Mesenteric fat pad (tissue), 1 donor: Measurements from ENCODE around the gene TBC1D22A. TPM values are rescaled to one million over a fixed set of nuclear protein-coding genes. Genes with fewer than 3 reads are reported as not detected.
A peak's percentile ranks its signal among the peaks of the same experiment; 100 is the strongest.

Experiments
- DNase-seq: peaks from one replicate; pipeline ENCODE4 v3.0.0-alpha.2; 2020; ENCODE audit warnings: low spot score
- total RNA-seq: library from RNA; stranded (reverse); fragmentation: NEBNext Ultra II Directional; extraction: Animal tissue kit (Norgen Biotek cat#: 25700); gene quantifications from one replicate; pipeline ENCODE4 v1.2.1, GENCODE V29; 2021
- donor health status: DM: yes; HTN: yes; CAD: no.

The TBC1D22A gene
- total RNA-seq, 1 donor from 2014 or later = 24.5 TPM

DNA sequence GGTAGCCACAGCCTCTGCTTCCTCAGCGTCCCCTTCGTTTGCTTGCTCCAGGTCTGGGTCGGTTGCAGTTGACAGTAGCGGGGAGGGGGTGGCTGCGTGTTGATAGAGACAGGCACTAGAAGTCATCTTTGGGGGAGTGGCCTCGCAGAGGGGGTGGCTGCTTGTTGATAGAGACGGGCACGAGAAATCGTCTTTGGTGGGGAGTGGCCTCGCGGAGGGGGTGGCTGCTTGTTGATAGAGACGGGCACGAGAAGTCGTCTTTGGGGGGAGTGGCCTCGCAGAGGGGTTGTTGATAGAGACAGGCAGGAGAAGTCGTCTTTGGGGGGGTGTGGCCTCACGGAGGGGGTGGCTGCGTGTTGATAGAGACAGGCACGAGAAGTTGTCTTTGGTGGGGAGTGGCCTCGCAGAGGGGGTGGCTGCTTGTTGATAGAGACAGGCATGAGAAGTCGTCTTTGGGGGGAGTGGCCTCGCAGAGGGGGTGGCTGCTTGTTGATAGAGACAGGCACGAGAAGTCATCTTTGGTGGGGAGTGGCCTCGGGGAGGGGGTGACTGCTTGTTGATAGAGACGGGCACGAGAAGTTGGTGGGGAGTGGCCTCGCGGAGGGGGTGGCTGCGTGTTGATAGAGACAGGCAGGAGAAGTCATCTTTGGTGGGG, 328.3 kb downstream of the TBC1D22A start:
- DNase-seq = peak; percentile 59

DNA sequence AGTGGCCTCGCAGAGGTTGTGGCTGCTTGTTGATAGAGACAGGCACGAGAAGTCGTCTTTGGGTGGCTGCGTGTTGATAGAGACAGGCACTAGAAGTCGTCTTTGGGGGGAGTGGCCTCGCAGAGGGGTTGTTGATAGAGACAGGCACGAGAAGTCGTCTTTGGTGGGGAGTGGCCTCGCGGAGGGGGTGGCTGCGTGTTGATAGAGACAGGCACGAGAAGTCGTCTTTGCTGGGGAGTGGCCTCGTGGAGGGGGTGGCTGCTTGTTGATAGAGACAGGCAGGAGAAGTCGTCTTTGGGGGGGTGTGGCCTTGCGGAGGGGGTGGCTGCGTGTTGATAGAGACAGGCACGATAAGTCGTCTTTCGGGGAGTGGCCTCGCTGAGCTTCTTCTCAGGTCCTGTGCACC, 328.8 kb downstream of the TBC1D22A start:
- DNase-seq = peak; percentile 39

DNA sequence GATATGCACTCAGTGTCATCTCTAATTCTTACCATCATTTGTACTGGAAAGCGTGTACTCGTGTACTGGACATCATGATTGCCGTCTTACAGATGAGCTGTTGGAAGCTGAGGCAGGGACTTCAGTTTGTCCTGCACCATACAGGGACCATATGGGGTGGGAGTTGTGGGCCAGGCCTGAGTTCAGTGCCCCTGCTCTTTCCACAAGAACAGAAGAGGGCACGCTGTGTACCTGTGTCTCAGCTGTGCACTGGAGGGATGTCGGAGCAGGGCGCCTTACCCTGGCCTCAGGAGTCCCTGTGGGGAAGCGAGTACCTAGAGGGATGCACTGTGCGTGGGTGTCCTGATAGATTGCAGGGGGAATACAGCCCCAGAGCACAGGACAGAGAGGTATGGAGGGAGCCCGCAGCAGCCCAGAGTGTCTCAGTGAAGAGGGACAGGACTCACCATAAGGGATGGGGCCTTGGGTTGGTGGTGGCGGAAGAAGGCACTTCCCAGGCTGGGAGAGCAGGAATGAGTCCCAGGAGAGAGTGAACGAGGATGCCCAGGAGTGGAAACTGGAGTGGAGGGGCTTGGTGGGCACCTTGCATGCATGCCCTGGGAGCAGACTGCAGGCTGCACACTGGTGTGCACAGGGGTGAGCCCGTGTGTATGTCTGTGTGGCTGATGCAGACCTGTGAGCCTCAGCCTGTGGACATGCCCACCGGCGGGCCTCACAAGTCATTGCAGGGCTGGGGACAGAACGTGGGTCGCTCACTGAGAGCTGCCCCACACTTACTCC, 329.7 kb downstream of the TBC1D22A start:
- DNase-seq = peak; percentile 79

DNA sequence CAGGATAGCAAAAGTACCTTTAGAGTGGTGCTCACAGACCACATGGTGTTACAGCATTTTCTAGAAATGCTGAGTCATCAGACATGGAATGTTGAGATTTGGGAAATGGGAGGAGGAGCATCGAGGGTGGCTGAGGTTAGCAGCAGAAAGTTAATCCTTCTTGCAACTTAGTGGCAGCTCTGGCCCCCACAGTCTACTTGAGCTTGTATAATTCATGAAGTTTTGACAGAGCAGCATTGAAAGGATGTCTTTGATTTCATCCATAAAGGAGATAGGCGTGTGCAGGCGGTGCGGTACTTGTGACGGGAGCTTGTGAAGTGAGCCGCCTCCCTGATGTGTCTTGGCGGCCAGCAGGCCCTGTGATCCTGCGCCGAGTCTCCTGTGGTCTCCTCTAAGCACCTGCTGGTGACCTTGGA, 330.5 kb downstream of the TBC1D22A start:
- DNase-seq = peak; percentile 47

DNA sequence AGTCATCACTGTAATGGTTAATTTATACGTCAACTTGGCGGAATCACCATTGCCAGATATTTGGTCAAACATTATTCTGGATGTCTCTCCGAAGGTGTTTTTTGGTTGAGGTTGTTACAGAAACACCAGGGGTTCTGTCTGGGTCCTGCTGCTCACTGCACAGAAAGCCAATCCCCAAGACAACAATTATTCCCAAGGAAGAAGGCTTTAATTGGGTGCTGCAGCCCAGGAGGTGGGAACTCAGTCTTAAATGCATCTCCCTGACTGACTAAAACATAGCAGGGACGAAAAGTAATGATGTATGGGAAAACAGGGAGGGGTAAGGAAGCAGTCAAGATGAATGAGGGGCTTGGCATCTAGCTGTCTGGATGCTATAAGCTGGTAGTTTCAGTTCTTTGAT, 331.3 kb downstream of the TBC1D22A start:
- DNase-seq = no peak

DNA sequence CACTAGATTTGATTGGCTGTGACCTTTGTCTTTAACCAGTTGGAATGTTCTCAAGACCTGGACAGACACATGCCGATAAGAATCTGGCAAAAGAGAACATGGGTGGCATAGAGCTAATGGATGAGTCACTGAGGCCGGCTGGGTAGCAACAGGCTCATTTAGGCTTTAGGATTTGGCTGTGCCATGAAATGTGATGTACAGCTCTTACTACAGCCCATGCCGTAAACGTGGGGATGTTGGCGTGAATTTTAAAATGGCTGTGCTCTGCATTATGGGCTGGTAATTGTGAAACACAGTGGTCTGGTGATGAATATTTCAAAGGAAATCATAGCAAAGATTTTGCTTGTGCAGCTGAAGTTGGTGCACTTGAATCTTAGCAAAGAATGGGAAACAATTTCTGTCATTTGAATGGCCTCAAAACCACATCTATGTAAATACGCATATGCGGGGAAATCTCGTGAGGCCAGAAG, 332.4 kb downstream of the TBC1D22A start:
- no peak for DNase-seq

DNA sequence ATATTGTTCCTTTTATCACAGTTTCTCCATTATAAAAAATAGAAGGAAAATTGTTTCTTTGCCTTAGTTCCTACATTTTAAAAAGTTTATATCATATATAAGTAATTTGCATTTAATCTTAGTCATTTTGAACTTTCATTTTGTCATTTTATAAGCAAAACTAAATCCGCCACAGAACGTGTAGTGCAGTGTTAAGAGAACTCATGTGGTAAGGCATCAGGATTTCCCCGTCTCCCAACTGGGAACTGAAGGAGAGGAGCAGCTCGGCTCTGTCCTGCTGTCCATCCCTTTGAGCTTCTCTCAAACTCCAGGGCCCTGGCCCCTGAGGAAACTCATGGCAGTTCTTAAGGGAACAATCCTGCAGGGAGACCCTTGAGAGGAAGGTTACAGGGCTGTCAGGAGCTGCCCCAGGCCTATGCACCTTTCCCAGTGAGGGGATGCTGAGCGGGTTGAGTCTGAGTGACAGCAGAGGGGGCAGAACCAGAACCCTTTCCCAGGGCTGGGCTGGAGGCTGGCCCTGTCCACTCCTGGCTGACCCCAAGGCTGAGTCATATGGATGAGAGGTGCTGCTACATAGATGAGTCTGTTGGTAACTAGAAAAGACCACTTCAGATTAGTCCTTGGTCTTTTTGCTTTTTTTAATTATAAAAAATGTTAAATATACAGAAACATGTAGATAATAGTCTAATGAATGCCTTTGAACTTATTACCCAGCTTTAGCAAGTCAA, 333.1 kb downstream of the TBC1D22A start:
- no peak for DNase-seq

DNA sequence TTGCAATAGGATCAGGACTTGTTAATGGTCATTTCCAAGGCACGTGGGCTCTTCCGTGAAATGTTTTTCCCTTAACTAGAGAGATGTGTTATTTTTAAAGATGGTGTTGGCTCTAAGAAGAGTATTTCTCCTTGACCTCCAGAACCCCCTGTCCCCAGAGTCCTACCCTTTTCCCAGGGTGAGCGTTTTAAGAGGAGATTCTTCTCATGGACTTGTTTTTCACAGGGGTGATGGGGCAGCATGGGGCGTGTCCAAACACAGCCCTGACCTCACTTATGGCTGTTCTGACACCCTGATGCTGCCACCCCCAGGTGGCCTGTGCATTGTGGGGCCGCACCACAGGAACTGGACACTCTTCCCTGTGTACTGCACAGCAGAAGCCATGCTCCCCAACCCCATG, 335.7 kb downstream of the TBC1D22A start:
- no peak for DNase-seq

DNA sequence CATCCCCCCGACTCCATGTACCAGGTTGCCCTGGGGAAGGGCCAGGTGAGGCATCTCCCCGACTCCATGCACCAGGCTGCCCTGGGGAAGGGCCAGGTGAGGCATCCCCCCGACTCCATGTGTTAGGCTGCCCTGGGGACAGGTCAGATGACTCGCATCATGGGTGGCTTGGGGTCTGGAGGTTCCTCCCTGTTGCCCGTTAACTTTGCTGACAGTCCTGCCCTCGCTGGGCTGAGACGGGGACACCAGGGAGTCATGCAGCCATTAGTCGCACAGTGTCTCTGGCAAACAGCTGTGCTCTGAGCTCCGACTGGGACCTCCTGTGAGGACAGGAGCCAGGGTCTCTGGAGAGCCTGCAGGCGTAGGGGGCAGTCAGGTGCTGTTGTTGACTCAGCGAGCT, 336.1 kb downstream of the TBC1D22A start:
- DNase-seq = no peak

DNA sequence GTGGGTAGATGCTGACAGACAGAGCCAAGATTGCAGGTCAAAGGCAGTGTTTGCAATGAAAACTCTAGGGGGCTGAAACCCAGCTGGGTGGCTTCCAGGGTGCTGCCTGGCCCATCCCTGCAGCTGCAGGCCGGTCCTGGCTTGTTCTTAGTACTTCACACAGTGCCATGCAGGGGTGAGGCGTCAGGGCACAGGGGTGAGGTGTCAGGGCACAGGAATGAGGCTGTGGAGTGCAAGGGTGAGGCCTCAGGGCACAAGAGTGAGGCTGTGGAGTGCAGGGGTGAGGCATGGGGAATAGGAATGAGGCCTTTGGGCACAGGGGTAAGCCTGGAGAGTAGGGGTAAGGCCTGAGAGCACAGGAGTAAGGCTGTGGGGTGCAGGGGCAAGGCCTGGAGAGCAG, 337.6 kb downstream of the TBC1D22A start:
- no peak for DNase-seq

DNA sequence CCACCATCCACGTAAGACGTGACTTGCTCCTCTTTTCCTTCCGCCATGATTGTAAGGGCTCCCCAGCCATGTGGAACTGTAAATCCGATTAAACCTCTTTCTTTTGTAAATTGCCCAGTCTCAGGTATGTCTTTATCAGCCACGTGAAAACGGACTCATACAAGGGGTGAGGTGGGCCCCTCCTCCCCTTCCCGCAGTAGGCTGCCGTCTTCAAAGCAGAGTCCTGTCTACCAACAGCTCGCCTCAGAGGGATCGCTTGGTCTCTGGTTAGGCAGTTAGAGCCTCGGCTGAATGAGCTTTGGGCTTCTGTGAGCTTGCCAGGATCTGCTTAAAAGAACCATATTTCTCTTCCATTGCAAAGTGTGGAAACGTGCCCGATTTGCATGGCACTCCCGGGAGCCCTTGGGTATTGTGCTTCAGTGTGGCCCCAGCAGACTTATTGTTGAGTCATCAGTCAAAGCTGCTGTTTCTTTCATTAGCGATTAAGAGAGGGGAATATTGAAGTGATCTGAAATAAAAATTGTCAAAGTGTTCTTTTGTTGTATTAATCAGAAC, 338.3 kb downstream of the TBC1D22A start:
- no peak for DNase-seq

DNA sequence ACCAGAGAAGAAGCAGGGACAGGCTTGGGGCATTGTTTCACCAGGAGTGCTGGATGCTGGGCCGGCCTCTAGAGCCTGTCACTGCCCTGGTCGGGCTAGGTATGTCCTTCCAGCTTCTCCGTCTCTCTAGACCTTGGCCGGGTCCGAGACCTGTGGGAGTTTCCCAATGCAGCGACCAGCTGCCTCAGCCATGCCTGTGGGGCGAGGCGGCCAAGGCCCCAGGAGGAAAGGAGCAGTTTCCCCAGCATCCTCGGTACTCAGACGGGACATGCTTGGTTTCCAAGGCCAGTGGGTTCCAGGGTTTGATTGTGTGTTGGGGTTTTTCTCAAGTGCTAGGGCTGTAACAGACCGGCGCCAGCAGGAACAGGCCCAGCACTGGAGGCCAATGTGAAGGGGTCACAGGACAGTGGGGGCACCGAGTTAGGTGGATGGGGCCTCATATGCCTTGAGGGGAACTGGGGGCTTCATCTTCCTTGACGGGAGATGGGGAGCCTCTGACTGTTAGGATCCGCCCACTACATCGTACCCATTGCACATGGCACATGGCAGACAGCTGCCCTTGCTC, 339.0 kb downstream of the TBC1D22A start:
- DNase-seq = peak; percentile 47

DNA sequence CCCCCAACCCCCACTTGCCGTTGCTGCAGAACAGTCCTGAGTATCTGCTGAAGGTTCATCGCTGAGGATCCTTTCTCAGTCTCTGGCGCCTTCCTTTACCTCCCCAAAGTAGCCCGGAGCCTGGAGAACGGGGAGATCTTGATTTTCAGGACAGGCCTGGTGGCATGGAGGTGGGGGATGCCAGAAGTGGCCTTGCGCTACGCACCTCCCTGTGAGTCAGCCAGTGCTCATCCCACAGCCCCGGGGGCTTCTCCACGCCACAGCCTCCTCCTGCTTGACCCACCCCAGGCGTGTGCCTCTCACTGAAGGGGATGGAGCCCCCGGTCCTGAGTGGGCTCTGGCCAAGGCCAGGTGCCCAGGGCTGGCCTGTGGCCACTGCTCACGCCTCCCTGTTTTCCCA, 339.6 kb downstream of the TBC1D22A start:
- DNase-seq = no peak

DNA sequence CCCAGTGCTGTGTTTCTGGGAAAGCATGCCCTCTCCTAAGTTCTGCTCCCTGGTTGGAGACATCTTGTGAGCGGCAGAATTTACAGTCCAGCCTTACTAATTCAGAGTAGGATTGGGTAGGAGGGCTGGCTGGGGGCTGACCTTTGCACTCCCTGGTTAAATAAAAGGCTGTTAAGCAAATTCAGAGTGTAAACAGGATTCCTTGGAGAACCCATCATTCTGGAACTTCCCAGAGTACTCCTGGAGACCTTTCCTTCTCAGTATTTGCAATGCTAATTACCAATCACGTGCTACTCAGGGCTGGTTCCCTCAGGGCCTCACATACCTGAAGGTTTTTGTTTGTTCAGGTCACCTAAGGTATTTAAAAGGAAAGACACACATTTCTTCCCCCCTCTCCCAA, 340.2 kb downstream of the TBC1D22A start:
- DNase-seq = no peak

DNA sequence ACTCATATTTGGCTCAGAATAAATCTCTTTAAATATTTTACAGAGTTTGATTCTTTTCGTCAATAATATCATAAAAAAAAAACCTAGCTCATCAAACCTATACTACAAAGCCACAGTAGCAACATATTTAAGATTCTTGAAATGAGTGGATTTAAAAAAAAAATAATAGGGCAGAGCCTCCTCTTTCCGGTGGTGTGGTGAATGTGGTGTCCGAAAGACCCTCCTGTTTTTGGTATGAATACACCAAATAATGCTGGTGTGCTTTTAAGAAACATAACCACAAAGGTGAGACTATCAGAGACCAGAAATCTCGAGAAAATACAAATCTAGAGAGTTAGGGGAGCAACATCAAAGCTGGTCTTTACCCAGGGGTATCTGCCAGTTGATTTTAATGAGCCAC, 342.6 kb downstream of the TBC1D22A start:
- no peak for DNase-seq

DNA sequence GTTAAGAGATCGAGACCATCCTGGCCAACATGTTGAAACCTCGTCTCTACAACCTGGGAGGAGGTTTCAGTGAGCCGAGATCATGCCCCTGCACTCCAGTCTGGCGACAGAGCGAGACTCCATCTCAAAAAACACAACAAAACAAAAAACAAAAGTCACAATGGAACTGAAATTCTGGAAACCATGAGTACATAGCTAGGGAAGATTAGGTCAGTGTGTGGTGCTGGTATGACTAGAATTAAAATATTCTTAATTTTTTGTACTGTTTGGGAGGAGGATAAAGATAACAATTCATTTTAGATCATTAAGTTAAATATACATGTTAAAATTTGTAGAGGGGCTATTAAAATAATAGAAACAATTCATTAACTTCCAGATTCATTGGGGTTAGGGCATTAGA, 344.4 kb downstream of the TBC1D22A start:
- DNase-seq = no peak

DNA sequence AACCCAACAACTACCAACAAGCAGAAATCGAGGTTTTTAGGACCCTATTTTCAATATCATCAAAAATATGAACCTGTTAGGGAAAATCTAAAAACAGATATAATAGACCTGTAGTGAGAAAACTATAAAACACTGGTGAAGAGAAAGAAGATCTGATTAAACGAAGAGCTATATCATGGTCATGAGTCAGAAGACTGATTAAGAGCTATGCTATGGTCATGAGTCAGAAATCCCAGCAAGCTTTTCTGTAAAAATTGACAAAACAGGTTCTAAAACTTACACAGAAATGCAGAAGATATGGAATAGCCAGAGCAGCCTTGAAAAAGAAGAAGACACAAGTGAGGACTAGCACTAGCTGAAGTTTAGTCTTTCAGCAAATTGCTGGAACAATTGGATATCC, 345.0 kb downstream of the TBC1D22A start:
- DNase-seq = no peak

DNA sequence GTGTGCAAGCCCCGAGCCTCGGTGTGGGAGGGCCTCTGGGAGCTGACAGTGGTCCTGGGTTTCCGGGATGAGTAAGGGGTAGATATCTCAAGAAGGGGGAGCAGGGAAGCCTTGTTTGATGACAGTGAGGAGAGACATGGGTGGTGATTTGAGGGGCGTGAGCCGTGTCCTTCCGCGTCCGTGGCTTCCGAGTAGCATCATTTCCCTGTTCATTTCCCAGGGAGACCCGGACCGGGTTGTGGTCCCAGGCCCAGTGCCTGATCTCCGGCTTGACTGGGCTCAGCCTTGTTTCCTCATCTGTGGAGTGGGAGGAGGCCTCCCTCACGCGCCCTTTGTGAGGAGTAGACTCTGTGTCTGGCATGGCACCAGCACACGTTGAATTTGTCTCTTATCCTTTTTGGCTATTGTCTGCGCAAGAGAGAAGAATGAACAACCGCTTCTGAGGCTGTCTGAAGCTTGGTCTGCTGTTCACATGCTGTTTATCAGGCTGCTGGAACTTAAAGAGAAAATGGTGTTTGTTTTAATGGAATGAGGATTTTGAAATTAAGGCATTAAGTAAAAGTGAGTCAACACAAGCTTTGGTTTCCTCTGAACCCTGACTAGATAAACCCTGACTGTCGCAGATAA, 348.5 kb downstream of the TBC1D22A start:
- peak; percentile 82 for DNase-seq

DNA sequence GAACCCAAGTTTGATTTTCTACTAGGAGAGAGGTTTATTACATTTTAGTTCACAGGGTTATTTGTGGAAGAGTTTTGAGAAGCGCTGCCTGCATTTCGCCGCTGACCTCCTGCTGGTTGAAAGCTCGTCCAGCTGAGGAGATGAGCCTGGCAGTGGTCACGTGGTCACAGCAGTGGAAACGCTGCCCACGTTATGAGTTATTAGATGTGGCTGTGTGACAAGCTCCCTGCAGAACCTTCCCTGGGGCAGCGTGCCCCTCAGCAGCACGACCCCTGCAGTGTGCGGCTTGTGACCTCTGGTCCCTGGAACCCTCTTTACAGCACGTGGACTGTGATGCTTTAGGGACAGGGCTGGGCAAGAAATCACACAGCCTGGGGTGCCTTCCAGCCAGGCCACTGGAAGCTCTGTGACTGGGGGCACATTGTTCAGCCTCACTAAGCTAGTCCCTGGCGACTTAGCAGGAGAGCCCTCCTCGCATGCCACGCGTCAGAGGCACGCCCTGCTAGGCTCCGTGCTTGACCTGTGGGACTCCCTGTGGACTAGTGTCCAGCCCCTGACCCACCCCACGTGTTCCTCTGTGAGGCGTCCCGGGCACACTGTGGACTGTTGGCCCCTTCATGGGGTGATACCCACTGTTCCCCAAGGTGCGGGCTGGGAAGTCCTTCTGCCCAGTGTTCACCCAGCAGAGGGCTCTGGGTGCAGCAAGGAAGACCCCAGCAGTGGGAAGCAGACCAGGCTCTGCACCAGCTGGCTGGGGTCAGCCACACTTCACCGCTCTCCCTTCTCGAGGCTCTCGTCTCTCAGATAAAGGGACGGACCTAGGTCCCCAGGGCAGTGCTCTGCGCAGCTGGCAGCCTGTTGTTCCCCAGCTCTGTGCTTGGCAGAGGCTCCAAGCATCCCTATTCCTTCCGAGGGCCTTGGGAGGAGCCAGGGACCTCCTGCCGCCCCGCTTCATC, 349.5 kb downstream of the TBC1D22A start:
- no peak for DNase-seq

DNA sequence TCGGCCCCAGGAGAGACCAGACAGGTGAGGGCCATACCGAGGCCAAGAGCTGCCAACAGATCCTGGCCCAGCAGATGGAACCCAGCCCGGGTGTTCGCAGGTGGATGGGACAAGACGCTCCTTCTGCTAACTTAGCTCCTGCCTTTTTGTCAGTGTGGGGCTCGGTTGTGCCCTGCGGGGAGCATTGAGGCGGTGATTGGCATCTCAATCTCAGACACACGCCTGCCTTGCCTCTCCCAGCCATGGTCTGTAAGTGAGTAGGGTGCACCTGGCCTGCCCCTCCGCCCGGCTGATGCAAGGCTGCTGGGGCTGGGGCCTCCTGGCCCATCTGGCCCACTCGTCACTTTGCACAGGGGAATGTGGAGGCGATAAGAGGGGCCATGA, 350.1 kb downstream of the TBC1D22A start:
- DNase-seq = no peak
